ENCODE data around the gene WAS.

GRCh38 chrX:48728653-48729052 is 45.1 kb downstream of the WAS start:
- TF ChIP-seq CTCF (IDR thresholded peaks at IDR 0.05) (no peak), POLR2A (IDR thresholded peaks at IDR 0.05) (no peak)
